Measurements from ENCODE around the gene ARPC2. TPM values are rescaled to one million over a fixed set of nuclear protein-coding genes. Genes with fewer than 3 reads are reported as not detected.

The ARPC2 gene
- total RNA-seq, 1 donor from 2014 or later, result 265 TPM

- Mint-ChIP-seq H3K4me1 (ENCODE audit: unreplicated experiment) (peaks cover 37% of the 10 kb centered on the region), H3K36me3 (ENCODE audit: unreplicated experiment) (peaks cover 26% of the 10 kb centered on the region), H3K27ac (ENCODE audit: unreplicated experiment) (peak within 1 kb of the TSS; percentile 95), H3K27me3 (ENCODE audit: unreplicated experiment) (no peaks in the 10 kb centered on the region), H3K9me3 (ENCODE audit: unreplicated experiment) (no peaks in the 10 kb centered on the region), H3K4me3 (ENCODE audit: unreplicated experiment) (peak within 1 kb of the TSS; percentile 96)
- TF ChIP-seq CTCF (IDR thresholded peaks at IDR 0.05), result peak; percentile 29
- DNase-seq (ENCODE audit: extremely low spot score, unreplicated experiment), result peak; percentile 100
Observed at GRCh38 chr2:218269900-218270720, 53.1 kb downstream of the ARPC2 start, which contains the start of the genes AAMP and PNKD. Gene AAMP, minus strand, starts transcription at chr2:218270137. Its CDS starts 51 bp downstream, at chr2:218270086. Gene PNKD, plus strand, starts transcription at chr2:218270519. Its CDS starts 17 bp downstream, at chr2:218270536.

DNA sequence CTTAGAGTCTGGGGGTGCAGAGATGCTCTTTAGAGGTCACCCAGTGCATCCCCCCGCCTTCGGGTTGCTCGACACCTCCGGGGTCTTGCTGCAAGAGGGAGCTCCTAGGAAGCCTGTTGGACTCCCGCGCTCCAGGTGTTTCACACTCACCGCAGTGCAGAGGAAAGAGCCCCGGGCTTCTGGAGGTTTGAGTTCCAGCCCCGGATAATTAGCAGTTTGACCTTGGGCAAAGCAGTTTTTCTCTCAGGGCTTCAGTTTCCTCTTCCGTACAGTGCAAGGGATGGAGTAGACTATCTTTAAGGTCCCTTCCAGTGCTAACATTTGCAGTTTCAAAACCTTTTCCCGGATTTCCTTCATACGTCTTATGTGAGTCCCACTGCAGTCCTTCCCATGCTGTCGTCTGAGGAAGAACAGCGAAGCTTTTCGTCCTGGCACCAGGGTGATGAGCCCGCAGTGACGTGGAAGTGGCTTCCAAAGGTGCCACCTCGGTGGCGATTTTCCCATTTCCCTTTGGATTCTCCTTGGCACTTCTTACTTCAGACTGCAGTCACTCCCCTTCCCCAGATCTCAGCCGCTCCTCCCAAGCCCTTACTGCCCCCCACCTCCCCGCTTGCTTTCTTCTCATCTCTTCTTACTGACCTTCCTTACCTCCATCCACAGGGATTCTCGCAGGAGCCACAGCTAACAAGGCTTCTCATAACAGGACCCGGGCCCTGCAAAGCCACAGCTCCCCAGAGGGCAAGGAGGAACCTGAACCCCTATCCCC, 53.9 kb downstream of the ARPC2 start:
- TF ChIP-seq CTCF (IDR thresholded peaks at IDR 0.05), result no peak
- H3K9me3 Mint-ChIP-seq (ENCODE audit: unreplicated experiment), result no peaks in the 10 kb centered on the region
- peaks cover 37% of the 10 kb centered on the region for H3K4me1 Mint-ChIP-seq (ENCODE audit: unreplicated experiment)
- H3K4me3 Mint-ChIP-seq (ENCODE audit: unreplicated experiment), result peak overlapping the region; percentile 96
- DNase-seq (ENCODE audit: extremely low spot score, unreplicated experiment), result no peak
- peak overlapping the region; percentile 95 for H3K27ac Mint-ChIP-seq (ENCODE audit: unreplicated experiment)
- H3K36me3 Mint-ChIP-seq (ENCODE audit: unreplicated experiment), result peaks cover 22% of the 10 kb centered on the region
- H3K27me3 Mint-ChIP-seq (ENCODE audit: unreplicated experiment), result no peaks in the 10 kb centered on the region

GRCh38 chr2:218271487-218271797, 54.5 kb downstream of the ARPC2 start:
- H3K9me3 Mint-ChIP-seq (ENCODE audit: unreplicated experiment), result no peaks in the 10 kb centered on the region
- TF ChIP-seq CTCF (IDR thresholded peaks at IDR 0.05), result no peak
- peaks cover 37% of the 10 kb centered on the region for H3K4me1 Mint-ChIP-seq (ENCODE audit: unreplicated experiment)

DNA sequence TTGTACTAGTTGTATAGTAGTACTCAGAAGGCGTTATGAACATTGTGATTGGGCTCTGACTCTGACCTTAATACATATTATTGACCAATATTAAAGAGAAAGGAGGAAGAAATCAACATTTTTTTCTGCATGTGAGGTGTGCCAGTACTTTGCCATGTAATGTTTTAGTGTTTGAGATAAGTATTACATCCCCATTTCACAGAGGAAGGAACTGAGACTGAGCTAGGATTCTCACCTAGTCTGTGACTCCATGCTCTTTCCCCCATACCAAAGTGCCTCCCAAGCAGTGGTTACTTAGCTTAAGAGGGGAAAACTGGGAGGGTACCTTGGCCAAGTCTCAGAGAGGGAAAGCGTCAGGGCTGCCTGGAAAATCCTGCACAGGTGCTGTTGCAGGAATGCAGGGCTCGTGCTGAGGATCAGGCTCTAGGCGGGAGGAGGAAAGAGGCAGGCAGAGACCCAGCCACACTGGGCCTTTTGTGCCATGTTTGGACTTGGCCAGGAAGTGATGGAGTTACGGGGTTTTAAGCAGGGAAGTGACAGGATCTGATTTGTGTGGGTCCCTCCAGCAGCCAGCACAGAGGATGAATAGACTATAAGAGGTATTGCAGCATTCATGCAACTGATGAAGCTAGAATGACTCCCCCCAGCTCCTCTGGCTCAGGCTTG, 55.0 kb downstream of the ARPC2 start:
- Mint-ChIP-seq H3K4me3 (ENCODE audit: unreplicated experiment) (peak overlapping the region; percentile 96), H3K4me1 (ENCODE audit: unreplicated experiment) (peaks cover 37% of the 10 kb centered on the region), H3K9me3 (ENCODE audit: unreplicated experiment) (no peaks in the 10 kb centered on the region), H3K36me3 (ENCODE audit: unreplicated experiment) (peaks cover 23% of the 10 kb centered on the region), H3K27me3 (ENCODE audit: unreplicated experiment) (no peaks in the 10 kb centered on the region), H3K27ac (ENCODE audit: unreplicated experiment) (peak overlapping the region; percentile 63)
- no peak for TF ChIP-seq CTCF (IDR thresholded peaks at IDR 0.05)
- DNase-seq (ENCODE audit: extremely low spot score, unreplicated experiment), result no peak

More at GRCh38 chr2:218271487-218271797, 54.5 kb downstream of the ARPC2 start:
- Mint-ChIP-seq H3K36me3 (ENCODE audit: unreplicated experiment) (peaks cover 21% of the 10 kb centered on the region), H3K4me3 (ENCODE audit: unreplicated experiment) (peak overlapping the region; percentile 96), H3K27ac (ENCODE audit: unreplicated experiment) (peak overlapping the region; percentile 95), H3K27me3 (ENCODE audit: unreplicated experiment) (no peaks in the 10 kb centered on the region)
- DNase-seq (ENCODE audit: extremely low spot score, unreplicated experiment), result no peak
